HT-29 (cell line): ENCODE measurements around the gene ESPL1. TPM values are rescaled to one million over a fixed set of nuclear protein-coding genes. Genes with fewer than 3 reads are reported as not detected.
A peak's percentile ranks its signal among the peaks of the same experiment; 100 is the strongest.

ENCODE experiments used
- DNase-seq: peaks from one replicate; pipeline ENCODE4 v3.0.0-alpha.2; 2015; ENCODE audit warnings: low spot score
- total RNA-seq: library from RNA; depleted of rRNA; stranded (reverse); fragments of >200 nt; shearing (Covaris generic); gene quantifications from 2 replicates; pipeline ENCODE4 v1.2.3, GENCODE V29; 2014

The ESPL1 gene
- total RNA-seq, 1 experiment from 2014 or later: 31.0 TPM

GRCh38 chr12:53231671-53231920 lies 36.5 kb upstream of the ESPL1 start:
- DNase-seq: no peak

- peak; percentile 82 for DNase-seq
Measured at GRCh38 chr12:53231921-53232645, 36.0 kb upstream of the ESPL1 start, which contains the start of gene RARG. Gene RARG, minus strand, starts transcription at chr12:53232209. Its CDS starts 4,664 bp downstream, at chr12:53227545.

GRCh38 chr12:53232646-53233461 lies 35.2 kb upstream of the ESPL1 start:
- peak; percentile 69 for DNase-seq

- DNase-seq: no peak
Measured at GRCh38 chr12:53233671-53234121, 34.4 kb upstream of the ESPL1 start.

- no peak for DNase-seq
Measured at GRCh38 chr12:53234271-53234914, 33.7 kb upstream of the ESPL1 start.

- no peak for DNase-seq
Measured at GRCh38 chr12:53235164-53235563, 32.9 kb upstream of the ESPL1 start.

GRCh38 chr12:53235742-53236442 lies 32.2 kb upstream of the ESPL1 start:
- no peak for DNase-seq

- DNase-seq: no peak
Measured at GRCh38 chr12:53236443-53237111, 31.5 kb upstream of the ESPL1 start.

- DNase-seq: no peak
Measured at GRCh38 chr12:53239643-53240258, 28.3 kb upstream of the ESPL1 start.

- no peak for DNase-seq
Measured at GRCh38 chr12:53241623-53242412, 26.3 kb upstream of the ESPL1 start.

- no peak for DNase-seq
Measured at GRCh38 chr12:53244337-53244736, 23.8 kb upstream of the ESPL1 start.

- no peak for DNase-seq
Measured at GRCh38 chr12:53245286-53245685, 22.8 kb upstream of the ESPL1 start.

- DNase-seq: peak; percentile 87
Measured at GRCh38 chr12:53251477-53252348, 16.4 kb upstream of the ESPL1 start.

- peak; percentile 74 for DNase-seq
Measured at GRCh38 chr12:53252349-53252916, 15.7 kb upstream of the ESPL1 start.

- no peak for DNase-seq
Measured at GRCh38 chr12:53253298-53253697, 14.8 kb upstream of the ESPL1 start.

GRCh38 chr12:53254816-53255545 lies 13.1 kb upstream of the ESPL1 start:
- no peak for DNase-seq

GRCh38 chr12:53255996-53256395 lies 12.1 kb upstream of the ESPL1 start:
- no peak for DNase-seq
